H1 (cell line): Measurements from ENCODE around the gene DDA1. TPM values are rescaled to one million over a fixed set of nuclear protein-coding genes. Genes with fewer than 3 reads are reported as not detected.

Experiments
- CTCF ChIA-PET: fragments of 300-600 bp; sonication (Branson Sonifier 250); formaldehyde crosslinking; loops from one replicate; lab custom pipeline; 2021; ENCODE audit not compliant: partially characterized antibody; lab: Charles Lee
- POLR2A ChIA-PET: fragments of 300-600 bp; sonication (Branson Sonifier 250); formaldehyde crosslinking; loops from one replicate; lab custom pipeline; 2021; ENCODE audit warnings: inconsistent platforms; ENCODE audit not compliant: partially characterized antibody; lab: Charles Lee
- DNase-seq, 2 experiments: peaks; one replicate each; pipeline versions ENCODE4 v3.0.0 to v3.0.0-alpha.2; 2010 to 2022; ENCODE audit warnings: low spot score in 2 of 2, low read depth in 1 of 2, mixed read lengths in 1 of 2
- FAIRE-seq: peaks from 2 replicates; lab custom pipeline; 2011; peaks lifted over from hg19 to GRCh38; lab: Jason Lieb, UNC
- H2AFZ ChIP-seq: 2 replicates; pipeline ENCODE4 v1.8.1; 2012; ENCODE audit warnings: low read length, inconsistent platforms
- H2AK5ac ChIP-seq: 2 replicates; pipeline ENCODE4 v1.6.1; 2013; ENCODE audit warnings: low read depth, low read length
- H2BK120ac ChIP-seq: replicated peaks from 2 replicates; pipeline ENCODE3; 2013; ENCODE audit warnings: low read depth, low read length, inconsistent platforms
- H2BK12ac ChIP-seq: 2 replicates; pipeline ENCODE4 v1.6.1; 2013; ENCODE audit warnings: low read depth, low read length
- H2BK15ac ChIP-seq: 2 replicates; pipeline ENCODE4 v1.6.1; 2013; ENCODE audit warnings: low read length
- H2BK20ac ChIP-seq: 2 replicates; pipeline ENCODE4 v1.6.1; 2013; ENCODE audit warnings: low read length
- H2BK5ac ChIP-seq: 2 replicates; pipeline ENCODE4 v1.6.1; 2013; ENCODE audit warnings: low read depth, low read length
- H3K14ac ChIP-seq: 2 replicates; pipeline ENCODE4 v1.6.1; 2013; ENCODE audit warnings: inconsistent platforms; ENCODE audit not compliant: insufficient read length
- H3K18ac ChIP-seq: 2 replicates; pipeline ENCODE4 v1.6.1; 2013; ENCODE audit warnings: low read length; ENCODE audit errors: extremely low read depth
- H3K23ac ChIP-seq: 2 replicates; pipeline ENCODE4 v1.6.1; 2013; ENCODE audit warnings: inconsistent platforms; ENCODE audit not compliant: insufficient read length
- H3K23me2 ChIP-seq: 2 replicates; pipeline ENCODE4 v1.6.1; 2013; ENCODE audit warnings: low read depth, low read length
- H3K27ac ChIP-seq: 2 replicates; pipeline ENCODE4 v1.6.1; 2011; ENCODE audit warnings: low read depth, low read length, inconsistent platforms
- H3K27me3 ChIP-seq, 4 experiments: replicated peaks in 1 of 4; 1 replicate in 1 of 4; 2 replicates in 3 of 4; pipeline versions ENCODE4 v1.6.1 to v1.8.1; 2011 to 2013; ENCODE audit warnings: low read length in 3 of 4, mild to moderate bottlenecking in 3 of 4, inconsistent platforms in 2 of 4, mixed read lengths in 2 of 4, moderate library complexity in 1 of 4; ENCODE audit not compliant: control insufficient read depth in 3 of 4, insufficient read depth in 3 of 4; ENCODE audit errors: extremely low read depth in 1 of 4
- H3K36me3 ChIP-seq, 4 experiments: 2 replicates each; pipeline versions ENCODE4 v1.6.1 to v1.8.1; 2011 to 2013; ENCODE audit warnings: mild to moderate bottlenecking in 4 of 4, low read length in 3 of 4, moderate library complexity in 2 of 4, control low read depth in 1 of 4, inconsistent platforms in 1 of 4; ENCODE audit not compliant: insufficient read depth in 4 of 4, control insufficient read depth in 2 of 4
- H3K4ac ChIP-seq: replicated peaks from 2 replicates; pipeline ENCODE3; 2013; ENCODE audit warnings: low read length, low read depth, mixed read lengths, inconsistent platforms; ENCODE audit not compliant: insufficient read length
- H3K4me1 ChIP-seq, 4 experiments: replicated peaks in 1 of 4; 1 replicate in 1 of 4; 2 replicates in 3 of 4; pipeline versions ENCODE4 v1.6.1 to v1.8.1; 2011 to 2013; ENCODE audit warnings: low read length in 3 of 4, inconsistent platforms in 2 of 4, mixed read lengths in 1 of 4; ENCODE audit not compliant: insufficient read depth in 4 of 4, control insufficient read depth in 3 of 4
- H3K4me2 ChIP-seq, 2 experiments: 2 replicates each; pipeline versions ENCODE4 v1.6.1 to v1.8.1; 2011 to 2013; ENCODE audit warnings: low read depth in 2 of 2, low read length in 2 of 2, control low read depth in 1 of 2, inconsistent platforms in 1 of 2, mild to moderate bottlenecking in 1 of 2; ENCODE audit not compliant: insufficient read depth in 1 of 2
- H3K4me3 ChIP-seq, 4 experiments: fragments of 200-600, 300-600 bp in 1 of 4; sonication (generic), shearing (Covaris generic), sonication (Bioruptor Twin) in 1 of 4; 2 replicates each; pipeline versions ENCODE4 v1.5.1 to v1.8.1; 2011 to 2016; ENCODE audit warnings: low read length in 4 of 4, low read depth in 3 of 4, control low read depth in 2 of 4, inconsistent platforms in 2 of 4, mild to moderate bottlenecking in 2 of 4, mixed read lengths in 1 of 4, moderate library complexity in 1 of 4; ENCODE audit not compliant: insufficient read depth in 2 of 4; ENCODE audit errors: extremely low read depth in 1 of 4
- H3K56ac ChIP-seq: replicated peaks from 2 replicates; pipeline ENCODE3; 2013; ENCODE audit warnings: low read depth, mild to moderate bottlenecking, mixed read lengths, low read length, inconsistent platforms; ENCODE audit not compliant: insufficient read length
- H3K79me1 ChIP-seq: 2 replicates; pipeline ENCODE4 v1.6.1; 2013; ENCODE audit warnings: low read depth, low read length, control low read depth
- H3K79me2 ChIP-seq, 2 experiments: 2 replicates each; pipeline versions ENCODE4 v1.6.1 to v1.8.1; 2012 to 2013; ENCODE audit warnings: low read length in 2 of 2, mild to moderate bottlenecking in 2 of 2, inconsistent platforms in 1 of 2; ENCODE audit not compliant: insufficient read depth in 2 of 2, control insufficient read depth in 1 of 2
- H3K9ac ChIP-seq, 4 experiments: replicated peaks in 1 of 4; 1 replicate in 1 of 4; 2 replicates in 3 of 4; pipeline versions ENCODE4 v1.6.1 to v1.8.1; 2011 to 2013; ENCODE audit warnings: low read depth in 3 of 4, low read length in 3 of 4, control low read depth in 2 of 4, mild to moderate bottlenecking in 2 of 4, moderate library complexity in 2 of 4, inconsistent platforms in 1 of 4; ENCODE audit errors: extremely low read depth in 1 of 4
- H3K9me3 ChIP-seq, 2 experiments: 2 replicates each; pipeline versions ENCODE4 v1.6.1 to v1.8.1; 2012 to 2013; ENCODE audit warnings: mild to moderate bottlenecking in 2 of 2, moderate library complexity in 2 of 2, control low read depth in 1 of 2, inconsistent platforms in 1 of 2, low read depth in 1 of 2, low read length in 1 of 2, mixed read lengths in 1 of 2; ENCODE audit not compliant: insufficient read depth in 2 of 2
- H4K20me1 ChIP-seq, 2 experiments: replicated peaks in 1 of 2; 2 replicates each; pipeline versions ENCODE3 to v1.8.1; 2011 to 2013; ENCODE audit warnings: inconsistent platforms in 2 of 2, low read length in 2 of 2, mild to moderate bottlenecking in 1 of 2; ENCODE audit not compliant: insufficient read depth in 2 of 2, control insufficient read depth in 1 of 2
- H4K5ac ChIP-seq: 2 replicates; pipeline ENCODE4 v1.6.1; 2013; ENCODE audit warnings: low read length, low read depth, mixed read lengths, inconsistent platforms; ENCODE audit not compliant: insufficient read length
- H4K8ac ChIP-seq: 2 replicates; pipeline ENCODE4 v1.8.0; 2013; ENCODE audit warnings: mild to moderate bottlenecking, moderate library complexity, low read length, inconsistent platforms; ENCODE audit not compliant: insufficient read depth; ENCODE audit errors: extremely low read depth
- H4K91ac ChIP-seq: replicated peaks from 2 replicates; pipeline ENCODE3; 2013; ENCODE audit warnings: low read length, mixed read lengths, inconsistent platforms; ENCODE audit not compliant: insufficient read length
- BACH1 ChIP-seq: IDR thresholded peaks from 2 replicates; pipeline ENCODE4 v1.6.1; 2012; ENCODE audit warnings: low read length, improper control_type of control experiment
- CEBPB ChIP-seq: IDR thresholded peaks from 2 replicates; pipeline ENCODE4 v1.6.1; 2012; ENCODE audit warnings: low read depth, low read length
- EGR1 ChIP-seq: IDR thresholded peaks from 2 replicates; pipeline ENCODE4 v1.6.1; 2011; ENCODE audit warnings: low read depth, low read length, borderline replicate concordance
- RAD21 ChIP-seq, 2 experiments: IDR thresholded peaks in 1 of 2; conservative IDR thresholded peaks in 1 of 2; 2 replicates each; pipeline ENCODE4 v1.6.1; 2011; ENCODE audit warnings: low read depth in 2 of 2, low read length in 2 of 2, improper control_type of control experiment in 1 of 2, inconsistent platforms in 1 of 2, mild to moderate bottlenecking in 1 of 2, moderate library complexity in 1 of 2
- RFX5 ChIP-seq: IDR thresholded peaks from 2 replicates; pipeline ENCODE4 v1.6.1; 2011; ENCODE audit warnings: low read depth, low read length, improper control_type of control experiment, borderline replicate concordance
- SAP30 ChIP-seq: fragments of 300-600 bp; sonication (generic); IDR thresholded peaks from 2 replicates; pipeline ENCODE4 v1.7.1; 2012; ENCODE audit warnings: low read length, moderate library complexity, mild to moderate bottlenecking, inconsistent platforms; ENCODE audit not compliant: insufficient read depth, insufficient replicate concordance
- SIN3A ChIP-seq, 2 experiments: IDR thresholded peaks in 1 of 2; conservative IDR thresholded peaks in 1 of 2; 2 replicates each; pipeline ENCODE4 v1.6.1; 2011 to 2012; ENCODE audit warnings: low read length in 2 of 2, improper control_type of control experiment in 1 of 2, low read depth in 1 of 2, mild to moderate bottlenecking in 1 of 2
- SP1 ChIP-seq: IDR thresholded peaks from 2 replicates; pipeline ENCODE4 v1.6.1; 2011; ENCODE audit warnings: low read depth, low read length
- SP4 ChIP-seq: IDR thresholded peaks from 2 replicates; pipeline ENCODE4 v1.6.1; 2012; ENCODE audit warnings: low read length, inconsistent platforms
- TAF1 ChIP-seq: IDR thresholded peaks from 2 replicates; pipeline ENCODE4 v1.6.1; 2011; ENCODE audit warnings: mild to moderate bottlenecking, low read depth, low read length
- TBP ChIP-seq: IDR thresholded peaks from 2 replicates; pipeline ENCODE4 v1.6.1; 2011; ENCODE audit warnings: low read depth, low read length, improper control_type of control experiment
- WGBS, 2 experiments: shearing (Covaris generic) in 1 of 2; methylation state at CpG; one replicate each; pipeline versions ENCODE4 v1.1.6 to v1.1.7; 2013 to 2015; ENCODE audit warnings: low lambda C conversion rate in 2 of 2, mixed read lengths in 2 of 2, inconsistent platforms in 1 of 2, low coverage in 1 of 2, missing lambda C conversion rate in 1 of 2; ENCODE audit not compliant: insufficient replicate concordance in 2 of 2, insufficient coverage in 1 of 2, insufficient read length in 1 of 2; ENCODE audit errors: extremely low coverage in 1 of 2, missing lambda C conversion rate in 1 of 2; 5-methylcytosine and 5-hydroxymethylcytosine counted together
- polyA plus RNA-seq, 7 experiments: library from polyadenylated mRNA; depleted of rRNA in 3 of 7; stranded (reverse) in 5 of 7; unstranded in 2 of 7; fragments of >200 nt in 5 of 7; fragments of 200-250 nt in 2 of 7; gene quantifications; 1 replicate in 5 of 7; 2 replicates in 1 of 7; 4 replicates in 1 of 7; pipeline versions ENCODE4 v1.2.1 to v1.2.3, GENCODE V29; 2011 to 2013; ENCODE audit warnings: missing spikeins in 2 of 7, mixed read lengths in 2 of 7
- total RNA-seq: library from RNA; stranded (reverse); fragmentation: NEBNext Ultra II Directional; extraction: Animal tissue kit (Norgen Biotek cat#: 25700); gene quantifications from 2 replicates; pipeline ENCODE4 v1.2.1, GENCODE V29; 2021

DDA1 gene
- total and polyA plus RNA-seq, 2 of the 8 experiments (the other 6 are each of a cell fraction or from before 2014, with no cell fraction given) = 29.2 to 34.5 TPM

GRCh38 chr19:17303167-17303939 lies 6.0 kb upstream of the DDA1 start, which contains the start of gene ABHD8:
Gene ABHD8, minus strand, starts transcription at chr19:17303425. Its CDS starts 1,809 bp downstream, at chr19:17301616.
- Histone ChIP-seq H3K4me3 (peak within 1 kb of the TSS; percentile 54 to 78 (median 58)), H3K27me3 (no peaks in the 10 kb centered on the region), H3K9ac (peak within 1 kb of the TSS; percentile 2 to 63 (median 49)), H3K14ac (no peak within 1 kb of the TSS), H3K18ac (peak within 1 kb of the TSS; percentile 91), H3K79me2 (peaks cover 0 to 4% of the 10 kb centered on the region in 2 experiments; a peak in 1 of 4 replicates), H3K23me2 (peaks cover 7% of the 10 kb centered on the region), H4K8ac (no peak within 1 kb of the TSS), H2AK5ac (0 out of 2 replicates have a peak within 1 kb of the TSS, but pooled peaks have one; percentile 53), H3K4me2 (peak within 1 kb of the TSS; percentile 82 to 98), H3K79me1 (peaks cover 4% of the 10 kb centered on the region), H3K9me3 (no peaks in the 10 kb centered on the region; a peak in 1 of 4 replicates), H2BK5ac (no peak within 1 kb of the TSS; the same call in 1 of the 2 replicates), H4K5ac (peak within 1 kb of the TSS; percentile 47), H4K20me1 (peaks cover 1 to 8% of the 10 kb centered on the region in 2 experiments), H3K56ac (no peak within 1 kb of the TSS), H2AFZ (no peak within 1 kb of the TSS), H2BK20ac (no peak within 1 kb of the TSS), H3K27ac (no peak within 1 kb of the TSS), H3K36me3 (peaks cover 0 to 13% (median 2%) of the 10 kb centered on the region in 4 experiments; a peak in 4 of 8 replicates), H4K91ac (peak within 1 kb of the TSS; percentile 88), H3K4ac (peak within 1 kb of the TSS; percentile 75), H3K23ac (no peak within 1 kb of the TSS), H2BK12ac (no peak within 1 kb of the TSS), H2BK15ac (peak within 1 kb of the TSS; percentile 81; the same call in 1 of the 2 replicates), H3K4me1 (peaks cover 12 to 21% (median 14%) of the 10 kb centered on the region in 4 experiments), H2BK120ac (no peak within 1 kb of the TSS)
- POLR2A ChIA-PET = interaction anchor here (1.1 to 18.5 kb wide), 6 partner anchors 12 to 88 kb away, joined by 3 to 329 read pairs (median 4); partner anchors contain the start of genes ANO8, BABAM1 and USE1
- FAIRE-seq (no peak), DNase-seq (peak in 1 of 2 experiments; percentile 99)
- CTCF ChIA-PET = interaction anchor here (0.7 to 3.0 kb wide), 8 partner anchors 11 to 97 kb away, joined by 3 to 29 read pairs (median 3); no protein-coding TSS in a partner anchor
- 7% methylated on average over 33 of the region's 52 CpGs; no CpG with 5 or more reads in 1 of the 2 experiments for WGBS, 2 experiments
- peak; percentile 98 for TF ChIP-seq SP1
- TF ChIP-seq BACH1 = no peak
- peak; percentile 46; the same call in 1 of the 2 replicates for TF ChIP-seq TBP
- no peak for TF ChIP-seq TAF1
- TF ChIP-seq CEBPB = no peak
- peak; percentile 12 to 25; a peak in 2 of 4 replicates for TF ChIP-seq RAD21 (IDR thresholded peaks at IDR 0.05 in 1 of 2, conservative IDR thresholded peaks at IDR 0.05 in 1 of 2; ENCODE audit: low read depth in 2 of 2, low read length in 2 of 2)
- peak; percentile 26; the same call in 1 of the 2 replicates for TF ChIP-seq EGR1
- no peak for TF ChIP-seq SAP30
- no peak for TF ChIP-seq RFX5
- peak; percentile 94 for TF ChIP-seq SP4
- TF ChIP-seq SIN3A (conservative IDR thresholded peaks at IDR 0.05 in 1 of 2, IDR thresholded peaks at IDR 0.05 in 1 of 2; ENCODE audit: low read depth in 1 of 2, low read length in 2 of 2) = peak in 1 of 2 experiments; percentile 71; a peak in 1 of 4 replicates
